Activated T-cell treated with anti-CD3 and anti-CD28 coated beads, Interleukin-2, amount 50 U/mL, for 48 hours (primary cell): ENCODE measurements around the gene MYBPC3.
A peak's percentile ranks its signal among the peaks of the same experiment; 100 is the strongest.

Source experiments
- DNase-seq, 2 experiments: peaks; one replicate each; pipeline ENCODE4 v3.0.0-alpha.2; 2020

Gene MYBPC3

DNA sequence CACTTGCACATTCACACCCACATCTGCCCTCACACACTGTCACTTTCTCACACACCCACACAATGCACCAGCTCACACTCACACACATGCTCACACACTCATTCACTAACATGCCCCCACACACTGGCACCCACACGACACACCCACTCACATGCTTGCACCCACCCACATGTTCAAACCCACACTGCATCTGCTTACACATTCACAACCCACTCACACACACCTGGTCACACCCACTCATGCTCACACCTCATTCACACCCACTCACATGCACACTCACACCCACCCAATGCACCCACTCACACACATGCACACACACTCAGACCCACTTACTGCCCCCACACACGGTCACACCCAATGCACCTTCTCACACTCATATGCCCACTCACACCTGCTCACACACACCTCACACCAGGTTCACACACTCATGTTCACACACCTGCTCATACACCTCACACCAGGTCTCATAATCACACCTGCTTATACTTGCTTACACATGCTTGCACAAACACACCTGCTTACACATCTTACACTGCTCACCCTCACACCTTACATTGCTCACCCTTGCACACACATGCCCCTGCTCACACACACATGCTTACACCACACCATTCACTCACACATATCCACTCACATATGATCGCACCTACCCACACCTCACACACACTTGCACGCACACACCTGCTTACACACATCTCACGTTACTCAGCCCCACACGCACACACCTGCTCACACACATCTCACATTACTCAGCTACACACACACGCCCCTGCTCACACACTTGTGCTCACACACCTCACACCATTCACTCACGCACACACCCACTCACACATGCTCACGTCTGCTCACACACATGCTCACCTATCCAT lies 3.9 kb upstream of the MYBPC3 start:
- DNase-seq, result no peak

GRCh38 chr11:47355283-47356128 lies 3.0 kb upstream of the MYBPC3 start:
- DNase-seq, result peak; percentile 66 to 74

- DNase-seq, result no peak
Measured at GRCh38 chr11:47354913-47355282, 2.4 kb upstream of the MYBPC3 start.

DNA sequence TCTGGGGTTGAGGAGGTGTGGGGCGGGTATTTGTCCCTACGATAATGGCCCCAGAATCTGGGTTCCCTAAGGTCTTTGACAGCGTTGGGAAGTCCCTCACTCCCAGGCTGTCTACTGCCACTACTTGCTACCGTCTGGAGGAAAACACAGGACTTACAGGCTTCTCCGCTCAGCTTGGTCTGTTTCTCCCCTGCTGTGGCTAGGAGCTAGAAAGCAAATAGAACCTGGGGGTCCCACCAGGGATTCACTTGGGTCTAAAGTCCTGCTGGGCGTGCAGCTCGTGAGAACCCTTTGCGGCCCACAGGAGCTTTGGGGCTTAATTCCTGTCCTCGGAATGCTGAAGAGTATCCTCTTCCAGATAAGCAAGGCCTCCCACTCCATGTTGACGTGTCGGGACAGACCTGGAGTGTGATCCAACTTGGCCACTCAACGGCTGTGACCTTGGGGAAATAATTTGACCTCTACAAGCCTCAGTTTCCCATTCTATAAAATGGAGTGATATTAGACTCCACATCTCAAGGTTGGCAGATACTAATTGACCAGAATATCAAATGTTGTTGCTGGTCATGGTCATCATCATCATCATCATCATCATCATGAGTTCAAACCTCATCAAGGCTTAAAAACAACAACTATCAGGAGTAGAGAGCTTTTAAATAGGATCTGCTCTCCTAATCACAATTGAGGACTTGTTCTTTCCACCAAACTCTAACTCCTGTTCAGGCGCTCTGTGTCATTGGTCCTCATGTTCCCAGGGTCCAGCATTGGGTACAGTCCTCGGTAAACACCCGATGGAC lies 1.7 kb upstream of the MYBPC3 start:
- no peak for DNase-seq

- no peak for DNase-seq
Measured at GRCh38 chr11:47351156-47352126, 1.1 kb downstream of the MYBPC3 start.

GRCh38 chr11:47350315-47350714 lies 2.2 kb downstream of the MYBPC3 start:
- DNase-seq, result no peak

GRCh38 chr11:47349521-47350095 lies 2.9 kb downstream of the MYBPC3 start:
- DNase-seq, result no peak

DNA sequence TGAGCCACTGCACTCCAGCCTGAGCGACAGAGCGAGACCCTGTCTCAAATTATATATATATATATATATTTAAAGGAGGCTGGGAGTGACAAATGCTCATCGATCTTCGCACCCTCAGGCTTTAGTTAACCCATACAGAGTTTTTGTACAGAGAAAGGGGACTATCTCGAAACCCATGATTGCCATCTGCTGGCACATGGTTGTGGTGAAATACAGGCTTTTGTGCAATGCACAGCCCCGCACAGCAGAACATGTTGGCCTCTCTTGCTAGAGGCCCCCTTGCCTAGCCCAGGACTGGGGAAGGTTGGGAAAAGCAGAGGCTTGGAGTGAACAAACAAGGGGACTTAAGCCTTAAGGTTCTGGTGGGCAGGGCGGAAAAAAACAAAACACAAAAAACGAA lies 3.6 kb downstream of the MYBPC3 start:
- no peak for DNase-seq

DNA sequence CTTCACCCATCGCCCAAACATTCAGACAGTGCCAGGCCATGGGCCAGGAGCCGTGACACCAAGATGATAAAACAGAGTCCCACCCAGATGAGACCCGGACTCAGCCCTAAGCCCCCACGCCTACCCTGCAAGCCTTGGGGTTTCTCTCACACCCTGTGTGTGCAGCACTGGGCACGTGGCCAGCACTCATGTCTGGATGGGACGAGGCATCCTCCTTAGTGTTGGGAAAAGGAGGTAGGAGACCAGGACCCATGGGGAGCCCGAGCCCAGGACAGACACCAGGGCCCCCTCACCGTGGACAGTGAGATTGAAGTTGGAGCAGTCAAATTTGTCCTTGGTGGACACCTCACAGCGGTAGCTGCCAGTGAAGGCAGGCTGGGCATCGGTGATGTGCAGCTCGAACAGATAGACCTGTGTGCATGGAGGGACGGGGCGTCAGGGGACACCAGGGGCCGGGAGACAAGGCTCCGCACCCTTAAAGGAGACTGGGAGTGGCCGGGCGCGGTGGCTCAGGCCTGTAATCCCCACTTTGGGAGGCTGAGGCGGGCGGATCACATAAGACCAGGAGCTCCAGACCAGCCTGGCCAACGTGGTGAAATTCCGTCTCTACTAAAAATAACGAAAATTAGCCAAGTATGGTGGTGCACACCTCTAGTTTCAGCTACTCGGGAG lies 4.2 kb downstream of the MYBPC3 start:
- no peak for DNase-seq

DNA sequence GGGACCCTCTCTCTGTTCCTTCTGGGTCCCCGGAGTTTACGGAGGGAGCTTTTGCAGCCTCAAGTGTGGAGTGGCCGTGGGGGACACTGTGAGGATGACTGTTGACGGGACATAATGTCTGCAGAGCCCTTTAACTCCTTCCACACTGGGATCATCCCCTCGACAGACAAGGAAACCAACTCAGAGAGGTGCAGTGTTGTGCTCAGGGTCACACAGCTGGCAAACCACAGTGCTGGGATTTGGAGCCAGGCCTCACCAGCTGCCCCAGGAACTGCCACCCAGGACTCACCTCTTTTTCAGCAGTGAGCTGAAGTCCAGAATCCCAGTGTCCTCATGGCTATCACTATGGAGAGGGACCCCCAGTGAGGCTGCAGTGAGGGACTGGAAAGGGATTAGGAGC lies 5.4 kb downstream of the MYBPC3 start:
- DNase-seq, result no peak

GRCh38 chr11:47345890-47346563 lies 6.5 kb downstream of the MYBPC3 start:
- DNase-seq, result no peak

DNA sequence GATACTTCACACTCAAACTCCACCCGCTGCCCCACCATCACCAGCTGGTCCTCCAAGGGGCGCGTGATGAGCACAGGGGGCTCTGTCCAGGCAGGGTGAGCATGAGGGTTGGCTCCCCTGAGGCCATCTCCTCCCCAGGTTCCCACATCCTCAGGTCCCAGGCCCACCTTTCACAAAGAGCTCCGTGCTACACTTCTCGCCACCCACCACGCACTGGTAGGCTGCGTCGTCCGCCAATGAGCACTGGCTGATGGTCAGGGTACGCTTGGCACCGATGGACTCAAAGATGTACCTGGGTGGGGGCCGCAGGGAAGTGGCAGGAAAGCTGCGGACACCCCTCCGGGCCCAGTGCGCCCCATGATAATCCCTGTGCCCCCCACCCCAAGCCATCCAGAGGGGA lies 9.6 kb downstream of the MYBPC3 start:
- DNase-seq, result no peak

GRCh38 chr11:47342036-47342803 lies 10.3 kb downstream of the MYBPC3 start:
- DNase-seq, result no peak

- DNase-seq, result no peak
Measured at GRCh38 chr11:47340980-47341775, 11.3 kb downstream of the MYBPC3 start.

- DNase-seq, result no peak
Measured at GRCh38 chr11:47340010-47340409, 12.5 kb downstream of the MYBPC3 start.

- DNase-seq, result no peak
Measured at GRCh38 chr11:47338396-47339241, 13.9 kb downstream of the MYBPC3 start.

DNA sequence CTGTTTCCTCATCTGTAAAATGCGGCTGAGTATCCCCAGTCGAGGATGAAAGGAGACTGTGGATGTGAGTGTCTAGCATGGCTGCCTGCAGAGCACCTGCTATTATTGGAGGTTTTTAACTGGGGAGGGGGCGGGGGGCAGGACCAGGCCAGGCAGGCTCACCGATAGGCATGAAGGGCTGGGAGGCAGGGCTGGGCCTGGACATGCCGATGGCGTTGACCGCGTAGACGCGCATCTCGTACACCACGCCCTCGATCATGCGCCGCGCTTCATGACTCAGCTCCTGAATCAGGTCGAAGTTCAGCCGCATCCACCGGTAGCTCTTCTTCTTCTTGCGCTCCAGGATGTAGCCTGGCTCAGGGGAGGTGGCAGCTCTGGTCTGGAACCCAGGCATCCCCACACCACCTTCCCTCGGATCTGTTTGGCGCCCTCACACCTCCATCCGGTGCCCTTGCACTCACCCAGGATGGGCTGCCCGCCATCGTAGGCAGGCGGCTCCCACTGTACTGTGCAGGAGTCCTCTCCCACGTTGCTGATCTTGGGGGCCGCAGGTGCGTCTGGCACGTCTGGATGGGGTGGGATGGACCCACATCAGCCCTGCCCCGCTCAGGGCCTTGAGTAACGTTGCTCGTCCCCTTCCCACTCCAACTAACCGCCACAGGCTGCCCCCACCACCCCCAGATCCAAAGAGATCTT lies 15.1 kb downstream of the MYBPC3 start:
- no peak for DNase-seq
